ENCODE measurements around the gene GSTA5. TPM values are rescaled to one million over a fixed set of nuclear protein-coding genes. Genes with fewer than 3 reads are reported as not detected.

GSTA5 gene
- total and polyA plus RNA-seq, 2 of the 8 experiments (the other 6 are each of a cell fraction or from before 2014, with no cell fraction given) = not detected

- TF ChIP-seq SP2 (IDR thresholded peaks at IDR 0.05; ENCODE audit: low read length) = no peak
- TF ChIP-seq POLR2AphosphoS5 (IDR thresholded peaks at IDR 0.05; ENCODE audit: low read depth, low read length) = no peak
- TF ChIP-seq HDAC2 (IDR thresholded peaks at IDR 0.05; ENCODE audit: borderline replicate concordance in 1 of 2, low read depth in 2 of 2, low read length in 2 of 2) = no peak
- TF ChIP-seq TAF7 (optimal IDR thresholded peaks at IDR 0.05; ENCODE audit: borderline replicate concordance, low read depth, low read length) = no peak
- TF ChIP-seq SIRT6 (IDR thresholded peaks at IDR 0.05; ENCODE audit: low read length) = no peak
These were observed 36.6 kb upstream of the GSTA5 start (continued) for GRCh38 chr6:52877168-52877567.
